Body of pancreas (tissue), 4 donors: ENCODE results near the gene MALT1.

Source experiments
- POLR2A ChIP-seq, 3 donors: fragments of 450-650 bp; IDR thresholded peaks; one replicate each; pipeline ENCODE4 v1.6.1; 2016; ENCODE audit warnings: antibody characterized with exemption in 3 of 3, mild to moderate bottlenecking in 2 of 3
- TF ChIP-seq, protein P1 (sequence below), 7 experiments: fragments of 450-650 bp in 4 of 7; fragments of 200-600 bp in 3 of 7; sonication (generic) in 3 of 7; IDR thresholded peaks; one replicate each; pipeline ENCODE4 v1.5.1; 2016 to 2019; ENCODE audit warnings: antibody characterized with exemption in 7 of 7

DNA sequence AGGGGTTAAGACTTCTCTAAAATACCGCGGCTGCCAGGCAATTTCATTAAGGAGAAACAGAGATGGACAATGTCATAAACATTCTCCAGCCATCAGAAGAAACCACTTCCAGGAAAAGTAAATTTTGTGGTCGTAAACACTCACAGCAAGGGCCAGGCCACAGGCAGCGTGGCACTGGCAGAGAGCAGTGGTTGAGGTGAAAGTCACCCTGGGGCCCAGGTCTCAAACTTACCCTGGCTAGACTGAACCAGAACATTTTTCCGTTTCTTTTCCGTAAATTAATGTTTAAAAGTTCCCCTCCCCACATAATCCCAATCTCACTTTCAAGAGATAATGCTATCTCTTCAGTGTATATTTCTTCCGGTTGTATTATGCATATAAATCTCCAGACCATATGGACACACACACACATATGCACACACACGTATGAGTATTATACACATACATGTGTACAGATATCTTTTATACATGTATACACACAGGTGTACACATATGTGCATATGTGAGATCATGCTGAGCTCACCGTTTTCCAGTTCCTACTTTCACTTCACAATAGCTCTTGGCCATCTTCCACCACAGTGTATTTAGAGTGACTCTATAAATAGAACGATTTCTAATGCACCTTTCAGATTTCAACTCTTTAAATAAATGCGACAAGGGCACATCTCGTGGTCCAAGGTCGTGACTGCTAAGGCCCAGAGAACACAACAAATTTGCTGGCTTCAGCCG, 90.1 kb downstream of the MALT1 start:
- TF ChIP-seq, protein P1, sequence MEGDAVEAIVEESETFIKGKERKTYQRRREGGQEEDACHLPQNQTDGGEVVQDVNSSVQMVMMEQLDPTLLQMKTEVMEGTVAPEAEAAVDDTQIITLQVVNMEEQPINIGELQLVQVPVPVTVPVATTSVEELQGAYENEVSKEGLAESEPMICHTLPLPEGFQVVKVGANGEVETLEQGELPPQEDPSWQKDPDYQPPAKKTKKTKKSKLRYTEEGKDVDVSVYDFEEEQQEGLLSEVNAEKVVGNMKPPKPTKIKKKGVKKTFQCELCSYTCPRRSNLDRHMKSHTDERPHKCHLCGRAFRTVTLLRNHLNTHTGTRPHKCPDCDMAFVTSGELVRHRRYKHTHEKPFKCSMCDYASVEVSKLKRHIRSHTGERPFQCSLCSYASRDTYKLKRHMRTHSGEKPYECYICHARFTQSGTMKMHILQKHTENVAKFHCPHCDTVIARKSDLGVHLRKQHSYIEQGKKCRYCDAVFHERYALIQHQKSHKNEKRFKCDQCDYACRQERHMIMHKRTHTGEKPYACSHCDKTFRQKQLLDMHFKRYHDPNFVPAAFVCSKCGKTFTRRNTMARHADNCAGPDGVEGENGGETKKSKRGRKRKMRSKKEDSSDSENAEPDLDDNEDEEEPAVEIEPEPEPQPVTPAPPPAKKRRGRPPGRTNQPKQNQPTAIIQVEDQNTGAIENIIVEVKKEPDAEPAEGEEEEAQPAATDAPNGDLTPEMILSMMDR (IDR thresholded peaks at IDR 0.05) = no peak
- TF ChIP-seq POLR2A (IDR thresholded peaks at IDR 0.05) = no peak
